Measurements from ENCODE around the gene ARGLU1.

Gene ARGLU1

DNA sequence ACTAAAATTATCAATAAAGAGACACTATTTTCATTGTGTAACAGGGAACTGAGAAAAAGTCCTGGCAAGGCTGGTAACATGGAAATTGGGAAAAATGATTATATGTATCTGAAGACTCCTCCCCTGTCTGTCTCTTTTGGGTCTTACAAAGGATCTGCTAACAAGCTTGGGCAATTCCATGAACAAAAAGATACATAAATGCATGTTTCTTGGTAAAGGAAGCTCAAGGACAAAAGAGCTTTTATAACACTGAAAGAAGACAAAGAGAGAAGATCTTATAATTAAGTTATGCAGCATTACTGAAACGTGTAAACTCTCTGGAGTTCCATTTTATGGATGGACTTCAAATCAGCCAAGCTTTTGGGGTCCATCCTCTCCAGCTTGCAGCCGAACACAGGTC is 61.7 kb downstream of the ARGLU1 start:
- no peak overlapping the region for H3K4me3 ChIP-seq (ENCODE audit: control insufficient read depth, low read depth, low read length)
- TF ChIP-seq, protein P1, sequence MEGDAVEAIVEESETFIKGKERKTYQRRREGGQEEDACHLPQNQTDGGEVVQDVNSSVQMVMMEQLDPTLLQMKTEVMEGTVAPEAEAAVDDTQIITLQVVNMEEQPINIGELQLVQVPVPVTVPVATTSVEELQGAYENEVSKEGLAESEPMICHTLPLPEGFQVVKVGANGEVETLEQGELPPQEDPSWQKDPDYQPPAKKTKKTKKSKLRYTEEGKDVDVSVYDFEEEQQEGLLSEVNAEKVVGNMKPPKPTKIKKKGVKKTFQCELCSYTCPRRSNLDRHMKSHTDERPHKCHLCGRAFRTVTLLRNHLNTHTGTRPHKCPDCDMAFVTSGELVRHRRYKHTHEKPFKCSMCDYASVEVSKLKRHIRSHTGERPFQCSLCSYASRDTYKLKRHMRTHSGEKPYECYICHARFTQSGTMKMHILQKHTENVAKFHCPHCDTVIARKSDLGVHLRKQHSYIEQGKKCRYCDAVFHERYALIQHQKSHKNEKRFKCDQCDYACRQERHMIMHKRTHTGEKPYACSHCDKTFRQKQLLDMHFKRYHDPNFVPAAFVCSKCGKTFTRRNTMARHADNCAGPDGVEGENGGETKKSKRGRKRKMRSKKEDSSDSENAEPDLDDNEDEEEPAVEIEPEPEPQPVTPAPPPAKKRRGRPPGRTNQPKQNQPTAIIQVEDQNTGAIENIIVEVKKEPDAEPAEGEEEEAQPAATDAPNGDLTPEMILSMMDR (IDR thresholded peaks at IDR 0.05; ENCODE audit: control insufficient read depth, insufficient read depth, low read depth, low read length, missing control alignments) = no peak
- no peak for DNase-seq (ENCODE audit: low read depth)

DNA sequence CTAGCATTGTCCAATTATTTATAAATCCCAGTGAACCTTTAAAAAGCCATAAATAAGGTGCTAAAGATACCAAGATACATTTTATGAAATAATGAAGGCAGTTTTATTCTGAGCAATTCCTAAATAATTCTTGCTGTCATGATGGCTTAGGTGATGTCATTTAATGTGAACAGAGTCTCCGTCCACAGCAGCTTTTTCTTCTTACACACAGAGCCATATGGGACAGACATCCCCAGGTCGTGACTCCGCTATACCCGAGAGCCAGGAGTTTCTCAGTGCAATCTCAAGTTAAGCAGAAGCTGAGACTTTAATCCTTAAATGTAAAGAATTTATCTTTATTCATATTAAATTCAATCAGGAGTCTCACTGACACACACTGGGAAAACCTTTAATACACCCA is 62.2 kb downstream of the ARGLU1 start:
- TF ChIP-seq, protein P1 (IDR thresholded peaks at IDR 0.05; ENCODE audit: control insufficient read depth, insufficient read depth, low read depth, low read length, missing control alignments) = no peak
- DNase-seq (ENCODE audit: low read depth) = no peak
- H3K4me3 ChIP-seq (ENCODE audit: control insufficient read depth, low read depth, low read length) = no peak overlapping the region

DNA sequence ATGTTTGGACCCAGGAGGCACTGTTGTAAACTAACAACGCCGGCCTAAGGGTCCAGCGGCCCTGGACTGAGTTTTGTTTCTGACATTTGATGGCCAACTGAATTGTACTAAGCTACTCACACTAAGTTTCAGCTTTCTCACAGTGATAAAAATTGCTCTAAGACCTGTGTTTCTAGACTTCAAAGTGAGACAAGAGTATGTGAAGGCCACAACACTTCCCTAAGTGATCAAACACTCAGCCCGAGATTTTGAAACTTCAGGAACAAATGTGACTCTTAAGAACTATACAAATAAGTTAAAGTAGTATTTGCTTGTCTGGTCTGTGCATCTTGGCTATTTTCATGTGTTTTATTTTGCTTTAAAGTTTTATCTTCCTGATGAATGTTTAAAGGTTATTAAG is 62.6 kb downstream of the ARGLU1 start:
- no peak overlapping the region for H3K4me3 ChIP-seq (ENCODE audit: control insufficient read depth, low read depth, low read length)
- TF ChIP-seq, protein P1 (IDR thresholded peaks at IDR 0.05; ENCODE audit: control insufficient read depth, insufficient read depth, low read depth, low read length, missing control alignments) = no peak
- DNase-seq (ENCODE audit: low read depth) = no peak

DNA sequence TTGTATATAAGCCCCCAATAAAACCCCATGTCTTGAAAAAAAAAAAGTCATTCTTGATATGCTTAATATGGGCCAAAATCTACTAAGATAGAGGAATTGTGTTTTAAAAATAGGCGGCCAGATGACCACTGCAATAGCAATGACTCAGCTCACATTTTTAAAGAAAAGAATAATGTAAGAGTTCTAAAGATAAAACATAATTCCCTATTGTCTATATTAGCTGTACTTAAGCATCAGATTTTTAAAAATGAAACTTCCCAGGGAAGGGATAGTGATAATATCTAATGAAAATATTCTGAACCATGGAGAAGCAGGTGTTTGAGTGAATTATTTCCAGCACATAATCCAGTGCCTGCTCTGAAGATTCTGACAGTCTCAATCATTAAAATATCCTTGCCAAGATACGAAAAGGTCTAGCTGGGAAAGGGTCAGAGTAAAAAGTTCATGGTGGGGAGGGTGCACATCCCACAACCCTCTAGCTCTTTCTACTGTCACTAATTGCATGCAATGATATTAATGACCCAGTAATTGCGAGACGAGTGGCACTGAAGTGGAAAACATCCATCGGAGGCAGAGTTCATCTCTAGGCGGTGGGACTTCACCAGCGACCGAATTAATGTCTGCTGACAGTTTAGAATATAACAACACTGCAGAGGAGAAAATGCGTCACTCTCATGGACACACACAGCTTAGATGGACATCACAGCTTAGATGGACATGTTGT is 64.0 kb downstream of the ARGLU1 start:
- no peak overlapping the region for H3K4me3 ChIP-seq (ENCODE audit: control insufficient read depth, low read depth, low read length)
- TF ChIP-seq, protein P1 (IDR thresholded peaks at IDR 0.05; ENCODE audit: control insufficient read depth, insufficient read depth, low read depth, low read length, missing control alignments) = no peak
- no peak for DNase-seq (ENCODE audit: low read depth)

DNA sequence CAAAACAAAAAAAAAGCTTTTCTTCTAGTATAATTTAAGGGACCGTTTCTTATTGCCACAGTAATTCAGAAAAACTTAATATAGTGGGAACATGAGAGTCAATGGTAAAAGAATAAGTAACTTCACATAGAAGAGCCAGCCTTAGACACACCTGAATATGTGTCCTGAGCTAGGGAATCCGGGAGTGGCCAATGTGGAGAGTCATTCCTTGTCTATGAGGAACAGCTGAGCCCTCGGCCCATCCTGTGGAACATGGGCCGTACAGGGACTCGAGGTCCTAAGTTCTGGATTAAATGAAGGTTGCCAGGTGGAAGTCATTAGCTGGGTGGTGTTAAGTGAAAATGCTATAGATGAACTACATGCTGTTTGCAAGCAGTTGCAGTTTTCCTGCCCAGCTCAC is 64.7 kb downstream of the ARGLU1 start:
- TF ChIP-seq, protein P1 (IDR thresholded peaks at IDR 0.05; ENCODE audit: control insufficient read depth, insufficient read depth, low read depth, low read length, missing control alignments) = no peak
- no peak for DNase-seq (ENCODE audit: low read depth)

DNA sequence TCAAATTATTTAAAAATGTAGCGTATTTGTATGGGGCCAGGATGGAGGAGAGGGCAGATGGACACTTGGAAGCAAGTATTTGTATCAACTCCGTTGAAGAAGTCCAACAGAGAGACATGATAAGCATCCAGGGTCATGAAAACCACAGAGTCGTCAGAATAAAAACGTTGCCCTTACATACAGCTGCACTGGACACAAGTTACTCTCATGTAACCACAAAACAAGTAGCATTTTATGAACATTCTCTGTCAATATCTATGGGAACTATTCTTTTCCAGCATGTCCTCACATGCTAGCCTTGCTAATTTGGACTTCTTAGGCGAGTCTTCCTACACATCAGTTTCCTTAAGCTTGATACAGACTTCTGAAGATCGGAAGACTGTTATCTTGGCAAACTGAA is 67.5 kb downstream of the ARGLU1 start:
- H3K4me3 ChIP-seq (ENCODE audit: control insufficient read depth, low read depth, low read length) = no peak overlapping the region
- TF ChIP-seq, protein P1 (IDR thresholded peaks at IDR 0.05; ENCODE audit: control insufficient read depth, insufficient read depth, low read depth, low read length, missing control alignments) = no peak
- no peak for DNase-seq (ENCODE audit: low read depth)

More for the DNA sequence above, 64.7 kb downstream of the ARGLU1 start:
- H3K4me3 ChIP-seq (ENCODE audit: control insufficient read depth, low read depth, low read length) = no peak overlapping the region
